Mesenchymal stem cell (in vitro differentiated cells and primary cell): ENCODE data around the gene RASSF5. TPM values are rescaled to one million over a fixed set of nuclear protein-coding genes. Genes with fewer than 3 reads are reported as not detected.
A peak's percentile ranks its signal among the peaks of the same experiment; 100 is the strongest.

Experiments
- DNase-seq: peaks from one replicate; pipeline ENCODE4 v3.0.0-alpha.2; 2013
- H2AFZ ChIP-seq: one replicate; pipeline ENCODE4 v1.6.1; 2013; ENCODE audit warnings: low read depth, mild to moderate bottlenecking, control low read depth, inconsistent platforms, low read length, moderate library complexity
- H2AK5ac ChIP-seq: 2 replicates; pipeline ENCODE4 v1.6.1; 2013; ENCODE audit warnings: low read length, moderate library complexity, mild to moderate bottlenecking, inconsistent platforms; ENCODE audit not compliant: severe bottlenecking
- H2BK120ac ChIP-seq: one replicate; pipeline ENCODE4 v1.6.1; 2013; ENCODE audit warnings: low read depth, mild to moderate bottlenecking, inconsistent platforms, low read length, moderate library complexity
- H2BK12ac ChIP-seq, 2 experiments: one replicate each; pipeline ENCODE4 v1.6.1; 2013; ENCODE audit warnings: inconsistent platforms in 2 of 2, low read length in 2 of 2, mild to moderate bottlenecking in 2 of 2, moderate library complexity in 2 of 2, control low read depth in 1 of 2
- H2BK15ac ChIP-seq: one replicate; pipeline ENCODE4 v1.6.1; 2013; ENCODE audit warnings: mild to moderate bottlenecking, low read depth, inconsistent platforms; ENCODE audit not compliant: poor library complexity, severe bottlenecking
- H2BK5ac ChIP-seq: 2 replicates; pipeline ENCODE4 v1.6.1; 2013; ENCODE audit warnings: low read depth, mild to moderate bottlenecking, low read length, control low read depth, inconsistent platforms; ENCODE audit not compliant: poor library complexity, severe bottlenecking
- H3K14ac ChIP-seq, 2 experiments: one replicate each; pipeline ENCODE4 v1.6.1; 2013; ENCODE audit warnings: inconsistent platforms in 2 of 2, low read length in 2 of 2, control low read depth in 1 of 2, mild to moderate bottlenecking in 1 of 2, moderate library complexity in 1 of 2
- H3K18ac ChIP-seq, 2 experiments: one replicate each; pipeline ENCODE4 v1.6.1; 2013; ENCODE audit warnings: inconsistent platforms in 2 of 2, low read length in 2 of 2, control low read depth in 1 of 2, low read depth in 1 of 2, mild to moderate bottlenecking in 1 of 2
- H3K23ac ChIP-seq, 2 experiments: one replicate each; pipeline ENCODE4 v1.6.1; 2013; ENCODE audit warnings: inconsistent platforms in 2 of 2, low read length in 2 of 2, mild to moderate bottlenecking in 2 of 2, moderate library complexity in 2 of 2, control low read depth in 1 of 2
- H3K27ac ChIP-seq: 2 replicates; pipeline ENCODE4 v1.5.1; 2013; ENCODE audit warnings: mild to moderate bottlenecking, moderate library complexity, low read length, control low read depth, inconsistent platforms; ENCODE audit not compliant: poor library complexity, severe bottlenecking
- H3K27me3 ChIP-seq, 2 experiments: 2 replicates each; pipeline versions ENCODE4 v1.6.1 to v1.7.0; 2013; ENCODE audit warnings: low read length in 2 of 2, mild to moderate bottlenecking in 2 of 2, moderate library complexity in 2 of 2, control low read depth in 1 of 2, inconsistent platforms in 1 of 2; ENCODE audit not compliant: control insufficient read depth in 1 of 2, insufficient read depth in 1 of 2
- H3K36me3 ChIP-seq, 2 experiments: 2 replicates each; pipeline versions ENCODE4 v1.6.1 to v1.7.0; 2013; ENCODE audit warnings: low read length in 2 of 2, control low read depth in 1 of 2, inconsistent platforms in 1 of 2, low read depth in 1 of 2, mild to moderate bottlenecking in 1 of 2; ENCODE audit not compliant: insufficient read depth in 2 of 2, control insufficient read depth in 1 of 2
- H3K4ac ChIP-seq, 2 experiments: one replicate each; pipeline ENCODE4 v1.6.1; 2013; ENCODE audit warnings: inconsistent platforms in 2 of 2, low read length in 2 of 2, mild to moderate bottlenecking in 2 of 2, moderate library complexity in 2 of 2, control low read depth in 1 of 2, low read depth in 1 of 2
- H3K4me1 ChIP-seq: 2 replicates; pipeline ENCODE4 v1.6.1; 2013; ENCODE audit warnings: low read depth, low read length, control low read depth; ENCODE audit not compliant: control insufficient read depth, insufficient read depth
- H3K4me2 ChIP-seq: 2 replicates; pipeline ENCODE4 v1.6.1; 2013; ENCODE audit warnings: low read length, mild to moderate bottlenecking, inconsistent platforms; ENCODE audit not compliant: poor library complexity, severe bottlenecking
- H3K4me3 ChIP-seq, 2 experiments: 2 replicates each; pipeline versions ENCODE4 v1.5.1 to v1.7.0; 2013; ENCODE audit warnings: low read length in 2 of 2, mild to moderate bottlenecking in 2 of 2, control low read depth in 1 of 2, low read depth in 1 of 2; ENCODE audit not compliant: insufficient read depth in 1 of 2
- H3K79me1 ChIP-seq: replicated peaks from 2 replicates; pipeline ENCODE4 v1.6.1; 2013; ENCODE audit warnings: mild to moderate bottlenecking, control low read depth, low read length, inconsistent platforms; ENCODE audit not compliant: poor library complexity, severe bottlenecking
- H3K9ac ChIP-seq: 2 replicates; pipeline ENCODE4 v1.7.0; 2013; ENCODE audit warnings: mild to moderate bottlenecking, low read length, moderate library complexity
- H3K9me3 ChIP-seq: 2 replicates; pipeline ENCODE4 v1.7.0; 2013; ENCODE audit warnings: mild to moderate bottlenecking, low read length; ENCODE audit not compliant: control insufficient read depth
- H4K8ac ChIP-seq: one replicate; pipeline ENCODE4 v1.6.1; 2013; ENCODE audit warnings: inconsistent platforms, mild to moderate bottlenecking, low read length, moderate library complexity
- H4K91ac ChIP-seq: one replicate; pipeline ENCODE4 v1.6.1; 2013; ENCODE audit warnings: mild to moderate bottlenecking, low read length, inconsistent platforms
- WGBS: methylation state at CpG from one replicate; pipeline ENCODE4 v1.1.7; 2013; ENCODE audit warnings: mixed read lengths; 5-methylcytosine and 5-hydroxymethylcytosine counted together
- polyA plus RNA-seq, 2 experiments: library from polyadenylated mRNA; stranded (reverse); fragments of 200-250 nt; gene quantifications; one replicate each; pipeline ENCODE4 v1.2.3, GENCODE V29; 2013

The RASSF5 gene, protein sequence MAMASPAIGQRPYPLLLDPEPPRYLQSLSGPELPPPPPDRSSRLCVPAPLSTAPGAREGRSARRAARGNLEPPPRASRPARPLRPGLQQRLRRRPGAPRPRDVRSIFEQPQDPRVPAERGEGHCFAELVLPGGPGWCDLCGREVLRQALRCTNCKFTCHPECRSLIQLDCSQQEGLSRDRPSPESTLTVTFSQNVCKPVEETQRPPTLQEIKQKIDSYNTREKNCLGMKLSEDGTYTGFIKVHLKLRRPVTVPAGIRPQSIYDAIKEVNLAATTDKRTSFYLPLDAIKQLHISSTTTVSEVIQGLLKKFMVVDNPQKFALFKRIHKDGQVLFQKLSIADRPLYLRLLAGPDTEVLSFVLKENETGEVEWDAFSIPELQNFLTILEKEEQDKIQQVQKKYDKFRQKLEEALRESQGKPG
- polyA plus RNA-seq (2013, experiment 1 of 2) = 0.93 TPM
- 1.2 TPM for polyA plus RNA-seq (2013, experiment 2 of 2)

DNA sequence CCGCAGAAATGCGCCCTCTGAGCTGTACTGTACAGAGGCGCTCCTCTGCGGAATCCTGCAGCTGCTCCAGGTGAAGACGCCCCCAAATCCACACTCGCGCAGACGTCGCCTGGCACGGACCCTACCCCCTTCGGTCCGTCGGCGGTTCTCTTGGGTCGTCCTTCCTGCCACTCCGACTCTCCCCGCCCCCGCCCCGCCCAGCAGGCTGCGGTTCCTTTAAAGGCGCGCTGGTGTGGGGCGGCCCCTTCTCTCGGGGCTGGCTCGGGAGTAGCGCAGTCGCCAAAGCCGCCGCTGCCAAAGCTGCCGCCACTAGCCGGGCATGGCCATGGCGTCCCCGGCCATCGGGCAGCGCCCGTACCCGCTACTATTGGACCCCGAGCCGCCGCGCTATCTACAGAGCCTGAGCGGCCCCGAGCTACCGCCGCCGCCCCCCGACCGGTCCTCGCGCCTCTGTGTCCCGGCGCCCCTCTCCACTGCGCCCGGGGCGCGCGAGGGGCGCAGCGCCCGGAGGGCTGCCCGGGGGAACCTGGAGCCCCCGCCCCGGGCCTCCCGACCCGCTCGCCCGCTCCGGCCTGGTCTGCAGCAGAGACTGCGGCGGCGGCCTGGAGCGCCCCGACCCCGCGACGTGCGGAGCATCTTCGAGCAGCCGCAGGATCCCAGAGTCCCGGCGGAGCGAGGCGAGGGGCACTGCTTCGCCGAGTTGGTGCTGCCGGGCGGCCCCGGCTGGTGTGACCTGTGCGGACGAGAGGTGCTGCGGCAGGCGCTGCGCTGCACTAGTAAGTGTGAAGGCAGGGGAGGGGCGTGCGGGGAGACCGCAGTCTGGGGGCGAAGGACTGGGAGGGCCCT is at the start of gene RASSF5:
Gene RASSF5 (plus strand): TSS at position 248 of the 846 bp plus-strand sequence. CDS start 72 bp downstream, at position 320.
- H3K4ac ChIP-seq = peak within 1 kb of the TSS; percentile 35 to 73
- H3K14ac ChIP-seq = peak within 1 kb of the TSS in 1 of 2 experiments; percentile 46
- H3K79me1 ChIP-seq = no peaks in the 10 kb centered on the region
- H3K27me3 ChIP-seq = peaks cover 0 to 67% of the 10 kb centered on the region in 2 experiments
- H3K18ac ChIP-seq = peak within 1 kb of the TSS; percentile 9 to 46
- DNase-seq = peak; percentile 73
- H2BK12ac ChIP-seq = peak within 1 kb of the TSS in 1 of 2 experiments; percentile 59
- no peak within 1 kb of the TSS for H3K27ac ChIP-seq
- peak within 1 kb of the TSS; percentile 48 to 81 for H3K4me3 ChIP-seq
- H4K8ac ChIP-seq = peak within 1 kb of the TSS; percentile 35
- 3% methylated on average over 88 of the region's 97 CpGs for WGBS
- peak within 1 kb of the TSS; percentile 85 for H3K4me2 ChIP-seq
- H3K9ac ChIP-seq = peak within 1 kb of the TSS; percentile 75
- H3K9me3 ChIP-seq = no peaks in the 10 kb centered on the region
- no peak within 1 kb of the TSS for H2AK5ac ChIP-seq
- H3K36me3 ChIP-seq = no peaks in the 10 kb centered on the region
- H2BK15ac ChIP-seq = peak within 1 kb of the TSS; percentile 44
- peaks cover 17% of the 10 kb centered on the region for H3K4me1 ChIP-seq
- no peak within 1 kb of the TSS for H2BK120ac ChIP-seq
- peak within 1 kb of the TSS; percentile 4 for H2BK5ac ChIP-seq
- peak within 1 kb of the TSS; percentile 68 for H2AFZ ChIP-seq
- peak within 1 kb of the TSS in 1 of 2 experiments; percentile 57 for H3K23ac ChIP-seq
- peak within 1 kb of the TSS; percentile 47 for H4K91ac ChIP-seq

GRCh38 chr1:206459703-206460102 is 47.6 kb upstream of the RASSF5 start:
- no peak overlapping the region for H2AFZ ChIP-seq
- no peak overlapping the region for H2BK5ac ChIP-seq
- H3K4me1 ChIP-seq = peaks cover 8% of the 10 kb centered on the region
- H3K4me2 ChIP-seq = no peak overlapping the region
- H2AK5ac ChIP-seq = no peak overlapping the region
- H3K27me3 ChIP-seq = no peaks in the 10 kb centered on the region
- H3K4ac ChIP-seq = no peak overlapping the region
- no peak overlapping the region for H4K91ac ChIP-seq
- no peak overlapping the region for H3K23ac ChIP-seq
- no peak overlapping the region for H2BK15ac ChIP-seq
- no peak overlapping the region for H2BK12ac ChIP-seq
- H3K14ac ChIP-seq = no peak overlapping the region
- 98% methylated on average over 4 of the region's 4 CpGs for WGBS
- no peak overlapping the region for H3K4me3 ChIP-seq
- H3K27ac ChIP-seq = no peak overlapping the region
- no peak overlapping the region for H3K18ac ChIP-seq
- H3K36me3 ChIP-seq = peaks cover 50 to 68% of the 10 kb centered on the region in 2 experiments
- H4K8ac ChIP-seq = no peak overlapping the region
- no peak overlapping the region for H3K9ac ChIP-seq
- no peak for DNase-seq
- no peak overlapping the region for H2BK120ac ChIP-seq
- H3K79me1 ChIP-seq = no peaks in the 10 kb centered on the region
- no peaks in the 10 kb centered on the region for H3K9me3 ChIP-seq

DNA sequence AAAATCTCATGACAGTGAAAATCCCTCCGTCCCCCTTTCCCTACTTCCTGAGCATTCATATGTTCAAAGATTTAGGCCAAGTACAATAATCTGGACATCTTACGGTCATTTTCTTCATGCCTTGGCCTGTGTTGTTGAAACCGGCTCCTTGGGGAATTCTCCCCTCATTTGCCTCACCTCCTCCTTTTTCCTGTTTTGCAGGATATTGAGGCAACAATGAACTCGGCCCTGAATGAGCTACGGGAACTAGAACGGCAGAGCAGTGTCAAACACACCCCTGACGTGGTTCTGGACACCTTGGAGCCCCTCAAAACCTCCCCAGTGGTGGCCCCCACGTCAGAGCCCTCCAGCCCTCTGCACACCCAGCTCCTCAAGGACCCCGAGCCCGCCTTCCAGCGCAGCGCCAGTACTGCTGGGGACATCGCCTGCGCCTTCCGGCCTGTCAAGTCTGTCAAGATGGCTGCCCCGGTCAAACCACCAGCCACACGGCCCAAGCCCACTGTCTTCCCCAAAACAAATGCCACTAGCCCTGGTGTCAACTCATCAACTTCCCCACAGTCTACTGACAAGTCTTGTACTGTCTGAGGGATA is 46.4 kb upstream of the RASSF5 start:
- no peak for DNase-seq
- Histone ChIP-seq H3K27ac (no peak overlapping the region), H2BK120ac (no peak overlapping the region), H4K8ac (no peak overlapping the region), H3K27me3 (no peaks in the 10 kb centered on the region), H2BK5ac (no peak overlapping the region), H2BK12ac (no peak overlapping the region), H4K91ac (no peak overlapping the region), H3K4me2 (no peak overlapping the region), H3K4me3 (no peak overlapping the region), H3K9ac (no peak overlapping the region), H3K36me3 (peaks cover 39 to 56% of the 10 kb centered on the region in 2 experiments), H3K79me1 (no peaks in the 10 kb centered on the region), H3K14ac (no peak overlapping the region), H3K4ac (no peak overlapping the region), H2BK15ac (no peak overlapping the region), H3K18ac (no peak overlapping the region), H2AK5ac (no peak overlapping the region), H3K23ac (no peak overlapping the region), H3K9me3 (no peaks in the 10 kb centered on the region), H3K4me1 (peaks cover 5% of the 10 kb centered on the region), H2AFZ (no peak overlapping the region)
- WGBS = 92% methylated on average over 16 of the region's 17 CpGs
